B cell (primary cell): ENCODE results near the gene PARVA. TPM values are rescaled to one million over a fixed set of nuclear protein-coding genes. Genes with fewer than 3 reads are reported as not detected.

Experiments
- ATAC-seq: fragments of 200-7000 bp; cut with Tn5 transposase; one replicate; pipeline ENCODE4 v1.10.0; 2021; ENCODE audit warnings: low read depth, mild to moderate bottlenecking, moderate number of reproducible peaks, moderate library complexity
- CTCF ChIA-PET: fragments of 350-600 bp; sonication (Branson Sonifier 250); formaldehyde crosslinking; loops from one replicate; lab custom pipeline; 2021; ENCODE audit warnings: antibody characterized with exemption, inconsistent platforms; lab: Charles Lee
- POLR2A ChIA-PET: fragments of 350-600 bp; sonication (Branson Sonifier 250); formaldehyde crosslinking; loops from one replicate; lab custom pipeline; 2021; ENCODE audit warnings: antibody characterized with exemption; lab: Charles Lee
- DNase-seq: peaks from one replicate; pipeline ENCODE4 v3.0.0; 2013
- H2AFZ ChIP-seq: 2 replicates; pipeline ENCODE4 v1.6.1; 2012; ENCODE audit warnings: mild to moderate bottlenecking, low read depth, low read length; ENCODE audit not compliant: insufficient read depth, poor library complexity, severe bottlenecking
- H3K27ac ChIP-seq, 2 donors: 1 replicate in 1 of 2; 2 replicates in 1 of 2; pipeline ENCODE4 v1.5.1; 2012 to 2013; ENCODE audit warnings: low read length in 2 of 2, mild to moderate bottlenecking in 2 of 2, moderate library complexity in 1 of 2
- H3K27me3 ChIP-seq, 4 experiments: fragments of 200-600 bp in 1 of 4; sonication (generic) in 1 of 4; replicated peaks in 1 of 4; 1 replicate in 2 of 4; 2 replicates in 2 of 4; pipeline versions ENCODE4 v1.6.1 to v1.7.0; 2013 to 2016; ENCODE audit warnings: low read length in 3 of 4, mild to moderate bottlenecking in 2 of 4, mixed read lengths in 1 of 4, moderate library complexity in 1 of 4; ENCODE audit not compliant: insufficient read depth in 4 of 4, control insufficient read depth in 3 of 4; ENCODE audit errors: control extremely low read depth in 1 of 4
- H3K36me3 ChIP-seq, 2 experiments: replicated peaks in 1 of 2; 1 replicate in 1 of 2; 2 replicates in 1 of 2; pipeline versions ENCODE4 v1.6.1 to v1.7.1; 2013; ENCODE audit warnings: low read length in 1 of 2; ENCODE audit not compliant: insufficient read depth in 2 of 2, control insufficient read depth in 1 of 2; ENCODE audit errors: control extremely low read depth in 1 of 2, extremely low read depth in 1 of 2
- H3K4me1 ChIP-seq, 2 donors: fragments of 200-600 bp in 1 of 2; sonication (generic) in 1 of 2; 1 replicate in 1 of 2; 2 replicates in 1 of 2; pipeline versions ENCODE4 v1.5.1 to v1.6.1; 2013 to 2017; ENCODE audit warnings: low read length in 2 of 2; ENCODE audit not compliant: control insufficient read depth in 2 of 2, insufficient read depth in 2 of 2
- H3K4me2 ChIP-seq: replicated peaks from 2 replicates; pipeline ENCODE3; 2012; ENCODE audit warnings: mild to moderate bottlenecking, low read depth, low read length; ENCODE audit not compliant: poor library complexity, severe bottlenecking
- H3K4me3 ChIP-seq, 5 experiments: fragments of 200-600 bp in 1 of 5; sonication (generic) in 1 of 5; 1 replicate in 3 of 5; 2 replicates in 2 of 5; pipeline versions ENCODE4 v1.5.1 to v1.7.0; 2011 to 2016; ENCODE audit warnings: low read length in 4 of 5, mild to moderate bottlenecking in 4 of 5, low read depth in 2 of 5, control low read depth in 1 of 5, moderate library complexity in 1 of 5; ENCODE audit not compliant: insufficient read depth in 1 of 5; ENCODE audit errors: control extremely low read depth in 1 of 5, extremely low read depth in 1 of 5
- H3K79me2 ChIP-seq: fragments of 200-600 bp; sonication (generic); one replicate; pipeline ENCODE4 v1.6.0; 2016; ENCODE audit warnings: low read length; ENCODE audit not compliant: control insufficient read depth, insufficient read depth
- H3K9ac ChIP-seq: fragments of 200-600 bp; sonication (generic); 2 replicates; pipeline ENCODE4 v1.6.1; 2017; ENCODE audit warnings: mild to moderate bottlenecking, low read length, moderate library complexity
- H3K9me3 ChIP-seq, 3 donors: one replicate each; pipeline versions ENCODE4 v1.6.1 to v1.7.1; 2013; ENCODE audit warnings: low read length in 2 of 3; ENCODE audit not compliant: control insufficient read depth in 2 of 3, insufficient read depth in 1 of 3; ENCODE audit errors: control extremely low read depth in 1 of 3
- H4K20me1 ChIP-seq: 2 replicates; pipeline ENCODE4 v1.6.0; 2012; ENCODE audit warnings: mild to moderate bottlenecking, low read length; ENCODE audit not compliant: insufficient read depth, control insufficient read depth, poor library complexity, severe bottlenecking
- H3K27ac Mint-ChIP-seq: one replicate; pipeline ENCODE4 v1.8.0; 2021; ENCODE audit warnings: mixed read lengths
- H3K27me3 Mint-ChIP-seq: one replicate; pipeline ENCODE4 v1.8.0; 2021; ENCODE audit warnings: mixed read lengths
- H3K4me1 Mint-ChIP-seq: one replicate; pipeline ENCODE4 v1.8.0; 2021; ENCODE audit warnings: mixed read lengths
- H3K4me3 Mint-ChIP-seq: one replicate; pipeline ENCODE4 v1.8.0; 2021; ENCODE audit warnings: mixed read lengths
- H3K9me3 Mint-ChIP-seq: one replicate; pipeline ENCODE4 v1.8.0; 2022; ENCODE audit warnings: mixed read lengths; ENCODE audit not compliant: insufficient read depth
- CTCF ChIP-seq: fragments of 200-600 bp; IDR thresholded peaks from one replicate; pipeline ENCODE4 v1.8.0; 2022; ENCODE audit warnings: antibody characterized with exemption, mild to moderate bottlenecking
- EZH2 ChIP-seq: IDR thresholded peaks from 2 replicates; pipeline ENCODE4 v1.6.1; 2012; ENCODE audit warnings: borderline replicate concordance, low read depth, mild to moderate bottlenecking, moderate library complexity, low read length; ENCODE audit not compliant: insufficient read depth, poor library complexity, severe bottlenecking
- WGBS: methylation state at CpG from one replicate; pipeline ENCODE4 v1.1.5; 2013; ENCODE audit warnings: missing lambda C conversion rate; ENCODE audit not compliant: insufficient coverage; 5-methylcytosine and 5-hydroxymethylcytosine counted together
- intact Hi-C: fragments of 100-400 bp; cut with micrococcal nuclease; formaldehyde crosslinking; loops from one replicate; pipeline ENCODE4 v1.10.0; 2022
- polyA plus RNA-seq: library from polyadenylated mRNA; depleted of rRNA; stranded (reverse); fragments of >200 nt; gene quantifications from 2 replicates; pipeline ENCODE4 v1.2.3, GENCODE V29; 2012
- total RNA-seq, 2 donors: library from RNA; stranded (reverse); fragments of 120-200 nt in 1 of 2; gene quantifications; 1 replicate in 1 of 2; 2 replicates in 1 of 2; pipeline versions ENCODE4 v1.2.3 to v1.2.4, GENCODE V29; 2013 to 2022

Gene PARVA
- total and polyA plus RNA-seq, 2 donors (not counting 1 experiment from before 2014, with no cell fraction given), result not detected

- Histone ChIP-seq H3K4me2 (no peak overlapping the region), H3K79me2 (no peaks in the 10 kb centered on the region), H3K9me3 (no peaks in the 10 kb centered on the region), H3K4me1 (no peaks in the 10 kb centered on the region), H3K4me3 (no peak overlapping the region), H4K20me1 (no peaks in the 10 kb centered on the region), H3K36me3 (no peaks in the 10 kb centered on the region), H3K27ac (no peak overlapping the region), H2AFZ (no peak overlapping the region), H3K9ac (no peak overlapping the region), H3K27me3 (no peaks in the 10 kb centered on the region)
- H3K27ac Mint-ChIP-seq, result no peak overlapping the region
- intact Hi-C loops, result no loop called here
- DNase-seq (no peak), ATAC-seq (no peak)
- no CpG with 5 or more reads among the region's 2 CpGs for WGBS
- H3K27me3 Mint-ChIP-seq, result peaks cover 4% of the 10 kb centered on the region
- H3K4me3 Mint-ChIP-seq, result no peak overlapping the region
- TF ChIP-seq CTCF (no peak), EZH2 (no peak)
- H3K9me3 Mint-ChIP-seq, result no peaks in the 10 kb centered on the region
- no peaks in the 10 kb centered on the region for H3K4me1 Mint-ChIP-seq
- CTCF ChIA-PET, result interaction anchor here (0.6 to 1.5 kb wide), 4 partner anchors 8 to 67 kb away, joined by 3 to 4 read pairs (median 4); no protein-coding TSS in a partner anchor
- POLR2A ChIA-PET, result no interaction called here
Observed at GRCh38 chr11:12329797-12330196, 47.6 kb upstream of the PARVA start.

GRCh38 chr11:12330485-12331231 lies 46.7 kb upstream of the PARVA start:
- H2AFZ ChIP-seq, result no peak overlapping the region
- H3K4me3 ChIP-seq, result no peak overlapping the region
- no peaks in the 10 kb centered on the region for H3K36me3 ChIP-seq
- H3K9me3 Mint-ChIP-seq, result no peaks in the 10 kb centered on the region
- H4K20me1 ChIP-seq, result no peaks in the 10 kb centered on the region
- intact Hi-C loops, result no loop called here
- H3K4me1 Mint-ChIP-seq, result no peaks in the 10 kb centered on the region
- CTCF ChIA-PET, result interaction anchor here (0.7 to 1.8 kb wide), 8 partner anchors 9 to 1190 kb away, joined by 3 to 8 read pairs (median 4); no protein-coding TSS in a partner anchor
- ATAC-seq, result no peak
- no peak overlapping the region for H3K4me2 ChIP-seq
- no peaks in the 10 kb centered on the region for H3K79me2 ChIP-seq
- no peak overlapping the region for H3K27ac Mint-ChIP-seq
- H3K27ac ChIP-seq, result no peak overlapping the region
- WGBS, result 67% methylated on average over 2 of the region's 7 CpGs
- no peak overlapping the region for H3K9ac ChIP-seq
- H3K27me3 ChIP-seq, result no peaks in the 10 kb centered on the region
- DNase-seq, result no peak
- TF ChIP-seq CTCF (no peak), EZH2 (no peak)
- H3K27me3 Mint-ChIP-seq, result peaks cover 4% of the 10 kb centered on the region
- no peaks in the 10 kb centered on the region for H3K4me1 ChIP-seq
- POLR2A ChIA-PET, result no interaction called here
- no peak overlapping the region for H3K4me3 Mint-ChIP-seq
- no peaks in the 10 kb centered on the region for H3K9me3 ChIP-seq
